ENCODE data around the gene NINL.

Gene NINL

DNA sequence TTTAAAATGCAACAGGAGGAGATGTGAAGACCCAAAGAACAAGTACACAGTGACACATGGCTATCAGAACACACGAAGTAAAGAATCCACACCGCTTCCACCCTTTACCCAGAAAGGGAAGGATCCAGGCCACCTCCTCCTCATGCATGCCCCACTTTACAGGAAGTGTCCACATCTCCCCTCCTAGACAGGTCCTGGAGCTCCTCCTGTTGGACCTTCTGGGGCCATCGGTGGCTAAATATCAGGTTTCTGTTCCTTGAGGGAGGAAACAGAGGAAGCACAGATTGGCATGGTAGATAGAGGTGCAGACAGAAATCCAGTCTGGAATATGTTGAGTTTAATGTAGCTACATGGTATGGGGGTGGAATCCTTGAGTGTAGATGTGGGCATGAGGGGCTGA, 10.9 kb downstream of the NINL start:
- TF ChIP-seq, protein P1, sequence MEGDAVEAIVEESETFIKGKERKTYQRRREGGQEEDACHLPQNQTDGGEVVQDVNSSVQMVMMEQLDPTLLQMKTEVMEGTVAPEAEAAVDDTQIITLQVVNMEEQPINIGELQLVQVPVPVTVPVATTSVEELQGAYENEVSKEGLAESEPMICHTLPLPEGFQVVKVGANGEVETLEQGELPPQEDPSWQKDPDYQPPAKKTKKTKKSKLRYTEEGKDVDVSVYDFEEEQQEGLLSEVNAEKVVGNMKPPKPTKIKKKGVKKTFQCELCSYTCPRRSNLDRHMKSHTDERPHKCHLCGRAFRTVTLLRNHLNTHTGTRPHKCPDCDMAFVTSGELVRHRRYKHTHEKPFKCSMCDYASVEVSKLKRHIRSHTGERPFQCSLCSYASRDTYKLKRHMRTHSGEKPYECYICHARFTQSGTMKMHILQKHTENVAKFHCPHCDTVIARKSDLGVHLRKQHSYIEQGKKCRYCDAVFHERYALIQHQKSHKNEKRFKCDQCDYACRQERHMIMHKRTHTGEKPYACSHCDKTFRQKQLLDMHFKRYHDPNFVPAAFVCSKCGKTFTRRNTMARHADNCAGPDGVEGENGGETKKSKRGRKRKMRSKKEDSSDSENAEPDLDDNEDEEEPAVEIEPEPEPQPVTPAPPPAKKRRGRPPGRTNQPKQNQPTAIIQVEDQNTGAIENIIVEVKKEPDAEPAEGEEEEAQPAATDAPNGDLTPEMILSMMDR (conservative IDR thresholded peaks at IDR 0.05; ENCODE audit: low read depth, low read length) = peak; percentile 72
- no peak overlapping the region for H3K4me3 ChIP-seq (ENCODE audit: low read depth, low read length)
- DNase-seq (ENCODE audit: low read depth) = peak; percentile 79

DNA sequence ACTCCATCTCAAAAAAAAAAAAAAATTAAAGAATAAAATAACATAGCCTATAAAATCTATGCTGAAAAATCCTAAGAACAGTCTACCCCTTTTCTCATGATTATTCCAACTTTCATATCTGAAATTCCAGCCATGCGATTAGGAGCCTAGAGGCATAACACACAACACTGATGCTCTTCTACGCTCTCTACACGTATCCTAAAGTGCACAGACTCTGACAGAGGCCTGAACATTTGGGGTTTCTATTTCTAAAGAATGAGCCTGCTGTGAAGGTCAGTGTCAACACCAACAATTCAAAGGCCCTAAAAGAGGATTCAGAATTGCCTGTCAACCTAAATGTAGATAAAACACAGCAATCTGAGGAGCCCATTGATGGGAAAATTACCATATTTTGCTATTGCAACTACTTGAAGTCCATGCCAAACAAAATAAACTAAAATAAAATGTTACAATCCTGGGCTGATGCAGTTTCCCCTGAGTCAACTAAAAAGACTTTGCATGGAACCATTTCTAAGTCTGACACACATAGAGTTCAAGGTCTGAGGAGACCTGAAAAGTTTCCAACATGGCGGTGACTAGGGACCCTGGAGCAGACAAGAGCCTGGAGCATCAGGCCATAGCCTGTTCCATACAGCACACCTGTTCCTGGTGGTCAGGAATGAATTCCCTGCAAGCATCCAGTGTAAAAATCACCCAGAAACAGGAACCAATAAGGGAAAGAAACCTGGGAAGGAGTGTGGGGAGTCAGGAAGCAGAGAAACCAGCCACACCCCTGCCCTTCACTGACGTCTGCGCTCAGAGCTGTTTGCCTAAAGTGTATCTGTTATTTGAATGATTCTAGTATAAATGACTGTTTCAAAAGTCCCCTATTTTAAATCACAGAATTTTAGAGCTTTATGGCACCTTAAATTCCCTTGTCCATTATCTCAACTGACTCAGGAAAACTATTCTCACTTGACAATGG, 11.8 kb downstream of the NINL start:
- TF ChIP-seq, protein P1 (conservative IDR thresholded peaks at IDR 0.05; ENCODE audit: low read depth, low read length) = no peak
- peak; percentile 95 for DNase-seq (ENCODE audit: low read depth)
- no peak overlapping the region for H3K4me3 ChIP-seq (ENCODE audit: low read depth, low read length)

DNA sequence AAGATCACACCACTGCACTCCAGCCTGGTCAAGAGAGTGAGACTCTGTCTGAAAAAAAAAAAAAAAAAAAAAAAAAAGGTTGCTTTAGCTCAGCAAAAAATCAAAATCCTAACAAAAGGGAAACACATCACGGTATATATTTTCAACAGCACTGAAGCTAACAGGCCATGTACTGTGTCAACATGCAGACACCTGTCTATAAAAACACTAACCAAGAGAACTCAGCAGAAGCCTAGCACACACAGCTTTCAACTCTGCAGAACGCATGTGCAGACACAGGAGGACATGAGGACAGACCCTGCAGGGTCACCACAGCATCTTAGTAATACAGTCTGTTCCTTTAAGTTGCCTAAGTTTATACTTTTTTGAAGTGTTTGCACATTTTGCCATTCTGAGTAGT, 13.5 kb downstream of the NINL start:
- no peak overlapping the region for H3K4me3 ChIP-seq (ENCODE audit: low read depth, low read length)
- TF ChIP-seq, protein P1 (conservative IDR thresholded peaks at IDR 0.05; ENCODE audit: low read depth, low read length) = no peak
- no peak for DNase-seq (ENCODE audit: low read depth)

DNA sequence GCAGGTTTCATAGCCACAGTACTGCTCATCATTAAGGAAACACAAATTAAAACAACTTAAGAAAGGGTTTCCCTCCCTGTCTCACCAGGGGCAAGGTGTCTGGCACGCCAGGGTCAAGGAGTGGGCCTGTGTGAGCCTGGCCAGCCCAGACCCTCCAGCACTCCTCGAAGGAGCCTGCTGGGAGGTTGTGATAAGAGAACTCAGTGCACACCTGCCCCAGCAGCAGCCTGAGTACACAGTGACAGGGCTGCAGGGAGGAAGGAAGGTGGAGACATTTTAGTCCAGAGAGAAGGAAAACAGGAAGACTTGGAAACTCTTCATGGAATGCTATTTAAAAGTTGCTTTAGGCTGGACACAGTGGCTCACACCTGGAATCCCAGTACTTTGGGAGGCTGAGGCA, 14.1 kb downstream of the NINL start:
- H3K4me3 ChIP-seq (ENCODE audit: low read depth, low read length) = no peak overlapping the region
- TF ChIP-seq, protein P1 (conservative IDR thresholded peaks at IDR 0.05; ENCODE audit: low read depth, low read length) = no peak
- no peak for DNase-seq (ENCODE audit: low read depth)

DNA sequence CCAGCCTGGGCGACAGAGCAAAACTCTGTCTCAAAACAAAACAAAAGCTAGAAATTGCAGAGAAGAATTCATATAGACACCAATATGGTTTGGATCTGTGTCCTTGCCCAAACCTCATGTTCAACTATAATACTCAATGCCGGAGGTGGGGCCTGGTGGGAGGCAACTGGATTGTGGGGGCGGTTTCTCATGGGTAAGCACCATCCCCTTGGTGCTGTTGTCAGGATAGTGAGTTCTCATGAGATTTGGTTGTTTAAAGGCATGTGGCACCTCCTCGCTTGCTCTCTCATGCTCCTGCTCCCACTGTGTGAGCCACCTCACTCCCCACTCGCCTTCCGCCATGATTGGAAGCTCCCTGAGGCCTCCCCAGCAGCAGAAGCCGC, 15.2 kb downstream of the NINL start:
- DNase-seq (ENCODE audit: low read depth) = no peak
- no peak overlapping the region for H3K4me3 ChIP-seq (ENCODE audit: low read depth, low read length)
- TF ChIP-seq, protein P1 (conservative IDR thresholded peaks at IDR 0.05; ENCODE audit: low read depth, low read length) = no peak

DNA sequence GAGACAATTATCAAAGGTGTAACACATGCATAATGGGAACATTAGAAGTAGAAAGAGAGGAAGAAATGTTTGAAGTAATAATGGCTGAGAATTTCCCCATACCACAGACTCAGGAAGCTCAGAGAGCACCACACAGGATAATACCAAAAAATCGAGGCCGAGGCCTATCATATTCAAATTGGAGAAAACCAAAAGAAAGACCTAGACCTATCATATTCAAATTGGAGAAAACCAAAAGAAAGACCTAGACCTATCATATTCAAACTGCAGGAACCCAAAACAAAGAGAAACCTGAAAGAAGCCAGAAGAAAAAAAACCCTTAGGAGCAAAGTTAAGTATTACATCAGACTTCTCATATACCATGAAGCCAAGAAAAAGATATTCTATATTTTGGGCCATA, 18.0 kb downstream of the NINL start:
- H3K4me3 ChIP-seq (ENCODE audit: low read depth, low read length) = no peak overlapping the region
- no peak for DNase-seq (ENCODE audit: low read depth)

More for the DNA sequence above, 18.0 kb downstream of the NINL start:
- TF ChIP-seq, protein P1 (conservative IDR thresholded peaks at IDR 0.05; ENCODE audit: low read depth, low read length) = no peak
